IgD-negative memory B cell (primary cell): ENCODE measurements around the gene CLEC4G. TPM values are rescaled to one million over a fixed set of nuclear protein-coding genes. Genes with fewer than 3 reads are reported as not detected.
"Not testable (repeated sequence)": the region's sequence is repeated elsewhere in the genome, so short reads cannot be mapped to it uniquely, and the experiment has no call there.

Experiments used
- H3K27ac Mint-ChIP-seq, 3 donors: one replicate each; pipeline ENCODE4 v1.8.0; 2020 to 2022; ENCODE audit warnings: mild to moderate bottlenecking in 3 of 3, mixed read lengths in 3 of 3, moderate library complexity in 1 of 3
- H3K27me3 Mint-ChIP-seq: one replicate; pipeline ENCODE4 v1.8.0; 2021; ENCODE audit warnings: mixed read lengths
- H3K36me3 Mint-ChIP-seq: one replicate; pipeline ENCODE4 v1.8.0; 2020; ENCODE audit warnings: mild to moderate bottlenecking, mixed read lengths
- H3K4me1 Mint-ChIP-seq, 3 donors: one replicate each; pipeline ENCODE4 v1.8.0; 2020 to 2022; ENCODE audit warnings: mixed read lengths in 3 of 3, mild to moderate bottlenecking in 1 of 3
- H3K4me3 Mint-ChIP-seq, 4 donors: one replicate each; pipeline ENCODE4 v1.8.0; 2020 to 2022; ENCODE audit warnings: mild to moderate bottlenecking in 4 of 4, mixed read lengths in 4 of 4, moderate library complexity in 3 of 4
- H3K9me3 Mint-ChIP-seq, 3 donors: one replicate each; pipeline ENCODE4 v1.8.0; 2020 to 2021; ENCODE audit warnings: mixed read lengths in 3 of 3, mild to moderate bottlenecking in 1 of 3
- polyA plus RNA-seq: library from polyadenylated mRNA; unstranded; fragments of 300-500 nt; fragmentation: Illumina TruSeq; gene quantifications from one replicate; pipeline ENCODE4 v1.2.3, GENCODE V29; 2021

Gene CLEC4G
- polyA plus RNA-seq, 1 donor from 2014 or later, result 0.43 TPM

DNA sequence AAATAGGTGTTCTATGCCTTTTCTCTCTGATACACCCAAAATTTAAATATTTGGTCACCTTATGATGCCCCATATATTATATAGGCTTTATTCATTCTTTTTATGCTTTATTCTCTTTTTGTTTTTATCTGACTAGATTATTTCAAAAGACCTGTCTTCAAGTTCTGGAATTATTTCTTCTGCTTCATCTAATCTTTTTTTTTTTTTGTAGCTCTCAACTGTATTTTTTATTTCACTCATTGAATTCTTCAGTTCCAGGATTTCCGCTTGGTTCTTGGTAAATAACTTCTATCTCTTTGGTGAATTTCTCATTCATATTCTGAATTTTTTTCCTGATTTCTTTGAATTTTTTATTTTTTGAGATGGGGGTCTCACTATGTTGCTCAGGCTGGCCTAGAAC lies 27.2 kb upstream of the CLEC4G start:
- peaks cover 17% of the 10 kb centered on the region for H3K27me3 Mint-ChIP-seq
- no peak overlapping the region for H3K27ac Mint-ChIP-seq
- peaks cover 2% of the 10 kb centered on the region for H3K36me3 Mint-ChIP-seq
- peak overlapping the region in 1 of 4 donors; percentile 49 for H3K4me3 Mint-ChIP-seq
- peaks cover 3 to 33% (median 32%) of the 10 kb centered on the region in 3 donors for H3K9me3 Mint-ChIP-seq
- peaks cover 0 to 5% (median 4%) of the 10 kb centered on the region in 3 donors for H3K4me1 Mint-ChIP-seq

DNA sequence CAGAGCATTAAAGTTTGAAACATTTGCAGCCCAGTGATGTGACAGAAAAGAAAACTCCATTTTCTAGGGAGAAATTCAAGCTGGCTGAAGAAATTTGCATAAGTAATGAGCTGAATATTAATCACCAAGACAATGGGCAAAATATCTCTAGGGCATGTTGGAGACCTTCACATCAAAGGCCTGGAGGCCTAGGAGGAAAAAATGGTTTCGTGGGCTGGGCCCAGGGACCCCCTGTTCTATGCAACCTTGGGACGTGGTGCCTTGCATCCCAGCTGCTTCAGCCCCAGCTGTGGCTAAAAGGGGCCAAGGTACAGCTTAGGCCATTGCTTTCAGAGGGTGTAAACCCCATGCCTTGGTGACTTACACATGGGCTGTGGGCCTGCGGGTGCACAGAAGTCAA lies 25.4 kb upstream of the CLEC4G start:
- H3K27me3 Mint-ChIP-seq, result peaks cover 11% of the 10 kb centered on the region
- H3K4me1 Mint-ChIP-seq, result peaks cover 1 to 6% (median 5%) of the 10 kb centered on the region in 3 donors
- H3K27ac Mint-ChIP-seq, result peak overlapping the region in 1 of 3 donors; percentile 67
- peaks cover 2% of the 10 kb centered on the region for H3K36me3 Mint-ChIP-seq
- H3K4me3 Mint-ChIP-seq, result no peak overlapping the region
- peaks cover 5 to 39% (median 32%) of the 10 kb centered on the region in 3 donors for H3K9me3 Mint-ChIP-seq

DNA sequence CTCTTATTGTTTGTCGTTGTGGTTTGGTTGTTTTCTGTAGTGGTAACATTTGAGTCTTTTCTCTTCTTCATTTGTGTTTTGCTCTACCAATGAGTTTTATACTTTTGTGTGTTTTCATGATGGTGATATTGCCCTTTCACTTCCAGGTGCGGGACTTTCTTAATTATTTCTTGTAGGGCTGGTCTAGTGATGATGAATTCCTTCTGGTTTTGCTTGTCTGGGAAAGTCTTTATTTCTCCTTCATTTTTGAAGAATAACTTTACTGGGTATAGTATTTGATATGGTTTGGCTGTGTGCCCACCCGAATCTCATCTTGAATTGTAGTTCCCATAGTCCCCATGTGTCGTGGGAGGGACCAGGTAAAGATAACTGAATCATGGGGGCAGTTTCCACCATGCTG lies 24.3 kb upstream of the CLEC4G start:
- Mint-ChIP-seq H3K27me3 (peaks cover 9% of the 10 kb centered on the region), H3K4me1 (peaks cover 7 to 10% (median 8%) of the 10 kb centered on the region in 3 donors), H3K36me3 (peaks cover 4% of the 10 kb centered on the region), H3K9me3 (peaks cover 5 to 43% (median 34%) of the 10 kb centered on the region in 3 donors), H3K27ac (no peak overlapping the region), H3K4me3 (peak overlapping the region in 1 of 4 donors; percentile 2)

DNA sequence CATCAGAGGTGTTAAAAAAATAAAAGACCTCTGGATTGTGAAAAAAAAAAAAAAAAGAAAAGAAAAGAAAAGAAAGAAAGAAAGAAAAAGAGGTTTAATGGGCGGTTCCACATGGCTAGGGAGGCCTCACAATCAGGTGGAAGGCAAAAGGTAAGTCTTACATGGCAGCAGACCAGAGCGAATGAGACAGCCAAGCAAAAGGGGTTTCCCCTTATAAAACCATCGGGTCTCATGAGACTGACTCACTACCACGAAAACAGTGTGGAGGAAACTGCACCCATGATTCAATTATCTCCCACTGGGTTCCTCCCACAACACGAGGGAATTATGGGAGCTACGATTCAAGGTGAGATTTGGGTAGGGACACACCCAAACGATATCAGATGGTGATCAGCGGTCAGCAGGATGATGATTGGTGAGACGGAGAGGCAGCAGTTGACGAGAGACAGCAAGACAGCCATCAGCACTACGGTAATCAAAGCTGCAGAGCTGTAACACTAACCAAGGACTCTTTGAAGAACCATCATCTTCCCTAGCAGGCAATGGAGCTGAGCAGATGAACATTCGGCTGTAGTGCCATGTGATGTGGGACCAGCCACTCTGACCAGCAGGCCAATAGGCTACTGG lies 19.4 kb upstream of the CLEC4G start:
- Mint-ChIP-seq H3K27me3 (peaks cover 11% of the 10 kb centered on the region), H3K4me3 (peak overlapping the region in 3 of 4 donors; percentile 0 to 76 (median 75)), H3K9me3 (peaks cover 4 to 28% (median 23%) of the 10 kb centered on the region in 3 donors), H3K27ac (peak overlapping the region; percentile 14 to 96 (median 28)), H3K36me3 (peaks cover 4% of the 10 kb centered on the region), H3K4me1 (peaks cover 20 to 24% (median 20%) of the 10 kb centered on the region in 3 donors)

DNA sequence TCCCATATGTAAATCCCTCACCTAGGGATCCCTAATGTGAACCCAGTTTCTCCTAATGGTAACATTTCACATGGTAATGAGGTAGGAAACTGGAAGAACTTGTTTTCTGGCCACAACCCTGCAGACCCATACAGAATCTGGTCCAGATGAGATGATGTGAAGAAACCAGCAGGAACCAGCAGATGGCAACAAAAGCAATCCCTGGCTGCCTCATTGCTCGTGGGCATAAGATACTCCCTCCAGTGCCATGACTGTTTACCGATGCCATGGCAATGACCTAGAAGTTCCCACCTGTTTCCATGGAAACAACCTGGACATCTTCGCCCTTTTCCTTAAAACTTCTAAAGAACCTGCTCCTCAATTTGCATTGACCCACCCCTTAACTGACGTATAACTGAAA lies 16.8 kb upstream of the CLEC4G start:
- Mint-ChIP-seq H3K4me3 (no peak overlapping the region), H3K4me1 (peaks cover 20 to 31% (median 29%) of the 10 kb centered on the region in 3 donors), H3K36me3 (peaks cover 4% of the 10 kb centered on the region), H3K27ac (peak overlapping the region in 1 of 3 donors; percentile 8), H3K9me3 (peaks cover 0 to 16% (median 11%) of the 10 kb centered on the region in 3 donors), H3K27me3 (peaks cover 12% of the 10 kb centered on the region)

DNA sequence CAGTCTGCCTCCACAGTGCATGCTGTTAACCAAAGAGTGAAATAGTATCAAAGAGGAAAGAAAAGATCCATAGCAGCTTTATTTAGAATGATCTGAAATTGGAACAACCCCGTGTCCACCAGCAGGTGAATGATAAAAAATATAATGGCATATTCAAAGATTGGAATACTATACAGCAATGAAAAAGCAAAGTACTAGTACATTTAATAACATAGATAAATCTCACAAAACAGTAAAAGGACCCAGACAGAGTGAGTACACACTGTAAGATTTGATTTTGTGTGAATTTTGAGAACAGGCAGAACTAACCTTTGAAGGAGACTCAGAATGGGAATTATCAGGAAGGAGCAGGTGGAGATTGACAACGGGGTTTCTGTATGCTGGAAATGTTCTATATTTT lies 16.3 kb upstream of the CLEC4G start:
- peak overlapping the region in 1 of 3 donors; percentile 31 for H3K27ac Mint-ChIP-seq
- peak overlapping the region in 2 of 4 donors; percentile 25 to 78 for H3K4me3 Mint-ChIP-seq
- H3K27me3 Mint-ChIP-seq, result peaks cover 12% of the 10 kb centered on the region
- H3K36me3 Mint-ChIP-seq, result peaks cover 4% of the 10 kb centered on the region
- peaks cover 24 to 29% (median 29%) of the 10 kb centered on the region in 3 donors for H3K4me1 Mint-ChIP-seq
- H3K9me3 Mint-ChIP-seq, result peaks cover 1 to 16% (median 6%) of the 10 kb centered on the region in 3 donors

DNA sequence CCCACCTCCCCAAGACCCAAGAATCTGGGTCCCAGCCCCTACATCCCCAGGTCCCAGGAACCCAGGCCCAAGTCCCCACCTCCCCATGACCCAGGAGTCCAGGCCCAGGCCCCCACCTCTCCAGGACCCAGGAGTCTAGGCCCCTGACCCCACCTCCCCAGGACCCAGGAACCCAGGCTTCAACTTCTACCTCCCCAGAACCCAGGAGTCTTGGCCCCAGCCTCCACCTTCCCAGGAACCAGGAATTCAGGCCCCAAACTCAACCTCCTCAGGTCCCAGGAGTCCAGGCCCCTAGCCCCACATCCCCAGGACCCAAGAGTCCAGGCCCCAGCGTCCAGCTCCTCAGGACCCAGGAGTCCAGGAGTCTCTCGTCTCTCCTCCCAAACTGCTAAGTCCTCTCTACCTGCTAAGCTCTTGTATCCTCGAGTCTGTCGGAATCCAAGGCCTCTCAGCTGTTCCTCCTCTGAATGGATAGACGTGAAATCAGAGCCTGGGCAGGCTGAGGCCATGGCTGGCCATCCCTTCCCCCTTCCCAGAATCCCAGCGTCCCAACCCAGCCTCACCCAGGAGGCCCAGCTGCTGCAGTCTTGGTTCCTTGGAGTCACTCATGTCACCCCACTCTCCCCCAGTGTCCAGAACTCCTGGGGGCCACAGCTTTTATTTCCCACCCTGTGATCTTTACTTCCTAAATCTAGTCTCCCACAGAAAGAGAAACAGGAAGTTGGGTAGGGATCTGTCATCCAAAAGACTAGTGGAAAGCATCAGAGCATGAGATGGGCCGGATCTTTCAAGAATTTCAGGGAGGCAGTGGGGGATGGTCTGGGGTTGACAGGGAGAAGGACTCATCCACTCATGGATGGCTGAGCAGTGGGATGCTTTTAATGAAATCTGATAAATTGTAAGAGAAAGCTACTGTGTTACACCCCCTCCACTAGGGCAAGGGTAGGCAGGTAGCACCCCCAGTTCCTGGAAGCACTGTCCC lies 15.3 kb upstream of the CLEC4G start, which contains the start of gene CD209:
Gene CD209, minus strand, starts transcription at position 632 of the 982 bp plus-strand sequence. Its CDS starts 23 bp downstream, at position 609.
- Mint-ChIP-seq H3K4me3 (peak within 1 kb of the TSS in 2 of 4 donors; percentile 25 to 78), H3K4me1 (peaks cover 26 to 31% (median 28%) of the 10 kb centered on the region in 3 donors), H3K9me3 (peaks cover 1 to 16% (median 3%) of the 10 kb centered on the region in 3 donors), H3K27me3 (peaks cover 9% of the 10 kb centered on the region), H3K27ac (peak within 1 kb of the TSS in 2 of 3 donors; percentile 31 to 40), H3K36me3 (peaks cover 3% of the 10 kb centered on the region)

DNA sequence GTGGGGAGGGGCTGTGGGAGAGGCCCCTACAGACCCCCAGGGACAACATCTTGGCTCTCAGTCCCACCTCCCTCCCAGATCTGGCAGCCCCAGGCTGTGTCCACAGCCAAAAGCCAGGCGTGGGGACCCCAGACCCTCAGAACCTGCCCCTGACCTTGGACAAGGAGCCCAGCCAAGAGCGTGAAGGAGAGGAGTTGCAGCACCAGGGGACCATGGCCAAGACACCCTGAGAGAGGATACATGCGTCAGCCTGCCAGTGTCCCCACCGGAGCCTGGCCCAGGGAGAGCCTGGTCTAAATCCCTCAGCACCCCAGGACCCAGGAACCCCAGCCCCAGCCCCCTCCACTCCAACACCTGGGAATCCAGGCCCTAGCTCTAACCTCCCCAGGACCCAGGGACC lies 14.4 kb upstream of the CLEC4G start:
- H3K4me1 Mint-ChIP-seq, result peaks cover 27 to 32% (median 27%) of the 10 kb centered on the region in 3 donors
- not testable (repeated sequence) for H3K36me3 Mint-ChIP-seq, H3K27me3 Mint-ChIP-seq, H3K4me3 Mint-ChIP-seq, H3K27ac Mint-ChIP-seq
- H3K9me3 Mint-ChIP-seq, result peaks cover 1 to 14% (median 1%) of the 10 kb centered on the region in 3 donors

DNA sequence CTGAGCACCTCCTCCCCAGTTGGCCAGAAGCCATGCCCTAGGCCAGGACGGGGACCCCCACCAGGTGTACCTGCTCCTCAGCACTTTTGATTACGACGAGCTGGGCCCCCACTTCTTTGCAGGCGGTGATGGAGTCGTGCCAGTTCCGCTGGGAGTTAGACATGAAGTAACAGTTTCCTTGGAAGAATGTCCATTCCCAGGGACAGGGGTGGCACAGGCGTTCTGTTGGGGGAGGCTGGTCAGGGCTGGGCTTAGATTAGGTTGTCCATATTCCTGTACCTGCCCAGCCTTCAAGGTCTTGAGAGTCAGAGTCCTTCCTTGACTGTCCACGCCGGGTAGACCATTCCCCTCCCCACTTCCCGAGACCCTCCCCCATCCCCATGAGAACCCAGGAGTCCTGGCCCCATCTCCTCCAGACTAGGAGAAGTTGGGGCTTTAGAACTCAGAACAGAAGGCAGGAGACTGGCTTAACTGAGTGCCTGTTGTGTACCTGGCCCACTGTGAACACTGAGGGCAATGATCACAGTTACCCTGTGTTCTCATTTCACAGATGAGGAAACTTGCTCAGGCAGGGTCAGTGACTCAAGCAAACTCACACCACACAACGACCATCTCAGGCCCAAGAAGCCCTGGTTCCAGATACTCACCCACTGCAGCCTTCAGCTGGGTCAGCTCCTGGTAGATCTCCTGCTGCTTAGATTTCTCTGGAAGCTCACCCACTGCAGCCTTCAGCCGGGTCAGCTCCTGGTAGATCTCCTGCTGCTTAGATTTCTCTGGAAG lies 13.2 kb upstream of the CLEC4G start:
- Mint-ChIP-seq H3K27me3 (peaks cover 12% of the 10 kb centered on the region), H3K4me3 (peak overlapping the region in 1 of 4 donors; percentile 17), H3K36me3 (peaks cover 4% of the 10 kb centered on the region), H3K9me3 (peaks cover 0 to 4% (median 1%) of the 10 kb centered on the region in 3 donors), H3K27ac (no peak overlapping the region), H3K4me1 (peaks cover 18 to 24% (median 24%) of the 10 kb centered on the region in 3 donors)

DNA sequence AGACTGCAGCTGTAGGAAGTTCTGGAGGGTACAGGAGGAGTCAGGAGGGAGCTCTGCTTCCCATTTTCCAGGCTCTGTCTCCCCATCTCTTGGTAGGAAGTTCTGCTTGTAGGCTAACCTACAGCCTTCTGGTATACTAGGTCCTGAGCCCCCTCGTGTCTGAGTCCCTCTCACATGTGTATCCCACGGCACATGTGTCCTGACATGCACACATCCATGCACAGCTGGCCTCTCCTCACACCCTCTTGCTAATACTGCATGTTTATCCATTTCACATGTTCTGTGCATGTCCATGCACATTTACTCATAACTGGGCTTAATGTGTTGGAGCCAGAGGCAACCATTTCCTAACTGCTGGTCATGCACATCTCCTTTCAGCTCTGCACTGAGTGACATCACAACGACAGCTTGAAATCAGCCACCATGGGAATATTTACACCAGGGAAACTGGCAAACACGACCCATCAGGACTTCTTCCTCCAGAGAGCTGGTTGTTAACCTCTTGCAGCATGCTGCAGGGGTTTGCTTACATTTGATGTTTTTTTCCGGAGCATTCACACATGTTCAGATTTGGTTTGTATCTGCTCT lies 12.4 kb upstream of the CLEC4G start:
- Mint-ChIP-seq H3K36me3 (peaks cover 4% of the 10 kb centered on the region), H3K27me3 (peaks cover 12% of the 10 kb centered on the region), H3K9me3 (peaks cover 0 to 4% (median 1%) of the 10 kb centered on the region in 3 donors), H3K4me3 (no peak overlapping the region), H3K4me1 (peaks cover 18 to 24% (median 23%) of the 10 kb centered on the region in 3 donors), H3K27ac (no peak overlapping the region)

DNA sequence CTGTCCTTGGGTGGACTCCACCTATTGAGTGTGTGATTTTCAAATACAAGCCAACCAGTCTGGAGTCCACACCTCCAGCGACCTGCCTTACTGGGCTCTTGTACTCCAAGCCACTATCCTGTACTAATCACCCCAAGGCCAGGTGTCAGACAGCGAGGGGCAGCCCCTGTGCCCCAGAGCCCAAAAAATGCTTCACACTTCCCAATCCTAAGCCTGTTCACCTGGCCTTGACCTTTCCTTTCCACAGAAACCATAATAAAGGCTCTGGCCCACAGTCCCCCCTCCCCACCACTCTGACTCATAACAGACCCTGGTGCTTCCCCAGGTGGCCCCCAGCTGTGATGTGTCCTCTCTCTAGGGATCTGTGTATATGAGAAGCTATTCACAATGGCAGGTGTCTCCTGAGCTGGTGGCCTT lies 11.5 kb upstream of the CLEC4G start:
- Mint-ChIP-seq H3K4me3 (peak overlapping the region in 2 of 4 donors; percentile 4 to 43), H3K4me1 (peaks cover 18 to 26% (median 23%) of the 10 kb centered on the region in 3 donors), H3K9me3 (peaks cover 0 to 4% (median 1%) of the 10 kb centered on the region in 3 donors), H3K36me3 (peaks cover 4% of the 10 kb centered on the region), H3K27ac (no peak overlapping the region), H3K27me3 (peaks cover 10% of the 10 kb centered on the region)

DNA sequence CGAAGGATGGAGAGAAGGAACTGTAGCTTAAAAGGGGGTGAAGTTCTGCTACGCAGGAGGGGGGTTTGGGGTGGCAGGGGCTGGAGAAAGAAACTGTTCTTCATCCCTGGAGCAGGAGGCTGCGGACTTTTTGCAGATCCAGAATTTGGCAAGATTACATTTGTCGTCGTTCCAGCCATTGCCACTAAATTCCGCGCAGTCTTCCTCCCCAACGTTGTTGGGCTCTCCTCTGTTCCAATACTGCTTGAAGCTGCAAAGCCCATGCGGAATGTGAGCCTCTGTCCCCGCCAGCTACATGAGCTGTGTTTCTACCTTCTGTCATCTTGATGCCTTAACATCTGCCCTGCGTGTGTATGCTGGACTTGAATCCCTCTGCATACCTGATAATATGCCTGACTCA lies 11.1 kb upstream of the CLEC4G start:
- peaks cover 0 to 1% (median under 1%) of the 10 kb centered on the region in 3 donors for H3K9me3 Mint-ChIP-seq
- H3K4me1 Mint-ChIP-seq, result peaks cover 18 to 26% (median 20%) of the 10 kb centered on the region in 3 donors
- peaks cover 10% of the 10 kb centered on the region for H3K27me3 Mint-ChIP-seq
- peaks cover 3% of the 10 kb centered on the region for H3K36me3 Mint-ChIP-seq
- H3K4me3 Mint-ChIP-seq, result peak overlapping the region in 2 of 4 donors; percentile 7 to 17
- H3K27ac Mint-ChIP-seq, result peak overlapping the region in 1 of 3 donors; percentile 8

DNA sequence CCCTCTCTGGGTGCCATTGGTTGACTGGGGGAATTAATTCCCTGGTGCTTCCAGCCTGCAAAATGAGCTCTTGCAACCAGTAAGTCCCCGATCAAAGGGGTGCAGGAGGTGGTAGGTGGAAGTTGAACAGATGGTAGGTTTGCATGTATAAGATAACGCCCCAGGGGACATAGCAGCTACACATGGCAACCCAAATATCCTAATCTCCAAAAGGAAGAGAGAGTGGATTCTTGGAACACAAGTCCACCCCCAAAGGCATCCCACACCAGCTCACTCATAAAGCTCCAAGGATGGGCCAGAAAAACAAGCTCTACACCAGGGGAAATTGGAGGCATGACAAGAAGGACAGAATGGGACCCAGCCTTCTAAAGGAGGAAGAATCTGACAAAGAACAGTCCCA lies 10.7 kb upstream of the CLEC4G start:
- Mint-ChIP-seq H3K27ac (peak overlapping the region in 1 of 3 donors; percentile 8), H3K27me3 (peaks cover 8% of the 10 kb centered on the region), H3K4me1 (peaks cover 18 to 24% (median 19%) of the 10 kb centered on the region in 3 donors), H3K9me3 (peaks cover 0 to 1% (median 0%) of the 10 kb centered on the region in 3 donors), H3K36me3 (peaks cover 2% of the 10 kb centered on the region), H3K4me3 (peak overlapping the region in 1 of 4 donors; percentile 7)

DNA sequence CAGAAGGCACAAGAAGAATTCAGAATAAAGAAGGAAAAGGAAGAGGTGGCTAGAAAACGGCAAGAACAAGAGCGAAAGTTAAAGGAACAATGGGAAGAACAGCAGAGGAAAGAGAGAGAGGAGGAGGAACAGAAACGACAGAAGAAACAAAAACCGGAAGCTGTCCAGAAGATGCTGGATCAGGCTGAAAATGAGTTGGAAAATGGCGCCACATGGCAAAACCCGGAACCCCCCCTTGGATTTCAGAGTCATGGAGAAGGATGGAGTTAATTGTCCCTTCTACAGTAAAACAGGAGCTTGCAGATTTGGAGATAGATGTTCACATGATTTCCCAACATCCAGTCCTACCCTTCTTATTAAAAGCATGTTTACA lies 8.8 kb upstream of the CLEC4G start:
- peaks cover 0 to 1% (median 0%) of the 10 kb centered on the region in 3 donors for H3K9me3 Mint-ChIP-seq
- no peak overlapping the region for H3K27ac Mint-ChIP-seq
- H3K4me1 Mint-ChIP-seq, result peaks cover 16 to 24% (median 19%) of the 10 kb centered on the region in 3 donors
- H3K4me3 Mint-ChIP-seq, result peak overlapping the region in 1 of 4 donors; percentile 26
- H3K36me3 Mint-ChIP-seq, result peaks cover 2% of the 10 kb centered on the region
- H3K27me3 Mint-ChIP-seq, result peaks cover 10% of the 10 kb centered on the region
